ENCODE data around the gene TNIK.

GRCh38 chr3:171372694-171373093 lies 87.5 kb downstream of the TNIK start:
- TF ChIP-seq CTCF (IDR thresholded peaks at IDR 0.05) (no peak), POLR2A (IDR thresholded peaks at IDR 0.05) (no peak)

Data from stomach (tissue), 4 donors.